ENCODE data around the gene YLPM1.

DNA sequence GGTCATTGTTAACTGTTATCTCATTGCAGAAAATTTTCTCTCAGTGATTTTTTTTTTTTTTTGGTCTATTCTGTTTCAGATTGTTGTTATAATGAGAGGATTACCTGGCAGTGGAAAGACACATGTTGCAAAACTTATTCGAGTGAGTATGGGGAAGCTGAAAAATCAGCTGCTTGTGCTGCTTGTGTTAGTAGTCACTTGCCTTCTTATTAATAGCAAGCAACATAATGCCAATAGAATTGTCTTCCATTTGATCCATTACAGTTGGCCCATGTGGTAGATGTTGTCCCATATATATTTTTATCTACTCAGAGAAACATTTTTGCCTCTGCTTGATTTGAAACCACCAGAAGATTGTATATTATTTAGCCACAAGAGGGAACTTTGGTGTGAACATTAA lies 53.0 kb downstream of the YLPM1 start:
- TF ChIP-seq, protein P1, sequence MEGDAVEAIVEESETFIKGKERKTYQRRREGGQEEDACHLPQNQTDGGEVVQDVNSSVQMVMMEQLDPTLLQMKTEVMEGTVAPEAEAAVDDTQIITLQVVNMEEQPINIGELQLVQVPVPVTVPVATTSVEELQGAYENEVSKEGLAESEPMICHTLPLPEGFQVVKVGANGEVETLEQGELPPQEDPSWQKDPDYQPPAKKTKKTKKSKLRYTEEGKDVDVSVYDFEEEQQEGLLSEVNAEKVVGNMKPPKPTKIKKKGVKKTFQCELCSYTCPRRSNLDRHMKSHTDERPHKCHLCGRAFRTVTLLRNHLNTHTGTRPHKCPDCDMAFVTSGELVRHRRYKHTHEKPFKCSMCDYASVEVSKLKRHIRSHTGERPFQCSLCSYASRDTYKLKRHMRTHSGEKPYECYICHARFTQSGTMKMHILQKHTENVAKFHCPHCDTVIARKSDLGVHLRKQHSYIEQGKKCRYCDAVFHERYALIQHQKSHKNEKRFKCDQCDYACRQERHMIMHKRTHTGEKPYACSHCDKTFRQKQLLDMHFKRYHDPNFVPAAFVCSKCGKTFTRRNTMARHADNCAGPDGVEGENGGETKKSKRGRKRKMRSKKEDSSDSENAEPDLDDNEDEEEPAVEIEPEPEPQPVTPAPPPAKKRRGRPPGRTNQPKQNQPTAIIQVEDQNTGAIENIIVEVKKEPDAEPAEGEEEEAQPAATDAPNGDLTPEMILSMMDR (IDR thresholded peaks at IDR 0.05): no peak
- TF ChIP-seq POLR2A (IDR thresholded peaks at IDR 0.05): no peak
